Esophagus muscularis mucosa (tissue), 4 donors: ENCODE measurements around the gene VMAC. TPM values are rescaled to one million over a fixed set of nuclear protein-coding genes. Genes with fewer than 3 reads are reported as not detected.

Experiments
- DNase-seq: peaks from one replicate; pipeline ENCODE4 v3.0.0-alpha.2; 2017; ENCODE audit errors: extremely low spot score
- H3K27ac ChIP-seq, 4 donors: fragments of 200-600 bp; sonication (generic); replicated peaks in 1 of 4; 1 replicate in 3 of 4; 2 replicates in 1 of 4; pipeline ENCODE4 v1.5.1; 2016 to 2019; ENCODE audit warnings: mild to moderate bottlenecking in 1 of 4
- H3K27me3 ChIP-seq, 4 donors: fragments of 200-600 bp; sonication (generic); one replicate each; pipeline versions ENCODE4 v1.5.1 to v1.6.0; 2016 to 2019
- H3K36me3 ChIP-seq, 4 donors: fragments of 200-600 bp; sonication (generic); one replicate each; pipeline ENCODE4 v1.5.1; 2016 to 2019
- H3K4me1 ChIP-seq, 4 donors: fragments of 200-600 bp; sonication (generic); one replicate each; pipeline ENCODE4 v1.5.1; 2016 to 2019
- H3K4me3 ChIP-seq, 4 donors: fragments of 200-600 bp; sonication (generic); 1 replicate in 2 of 4; 2 replicates in 2 of 4; pipeline ENCODE4 v1.5.1; 2016 to 2019; ENCODE audit warnings: mild to moderate bottlenecking in 4 of 4, moderate library complexity in 1 of 4
- H3K9me3 ChIP-seq, 4 donors: fragments of 200-600 bp; sonication (generic); 1 replicate in 3 of 4; 2 replicates in 1 of 4; pipeline ENCODE4 v1.5.1; 2016 to 2019
- EP300 ChIP-seq: sonication (generic); formaldehyde crosslinking; IDR thresholded peaks from one replicate; pipeline ENCODE4 v1.6.1; 2017; ENCODE audit warnings: antibody characterized with exemption
- POLR2A ChIP-seq: fragments of 450-650 bp; IDR thresholded peaks from one replicate; pipeline ENCODE4 v1.6.1; 2017; ENCODE audit warnings: antibody characterized with exemption, moderate library complexity, mild to moderate bottlenecking, low read depth
- POLR2AphosphoS5 ChIP-seq, 2 donors: sonication (generic); formaldehyde crosslinking; IDR thresholded peaks; one replicate each; pipeline ENCODE4 v1.6.1; 2017; ENCODE audit warnings: antibody characterized with exemption in 2 of 2
- WGBS: methylation state at CpG from one replicate; pipeline ENCODE4 v1.1.5; 2018; 5-methylcytosine and 5-hydroxymethylcytosine counted together
- intact Hi-C: fragments of 100-400 bp; cut with DNase I; formaldehyde crosslinking; loops from one replicate; pipeline ENCODE4 v1.15.1; 2023
- total RNA-seq, 4 donors: library from RNA; depleted of rRNA; stranded (reverse); fragments of >200 nt; gene quantifications; one replicate each; pipeline versions ENCODE4 v1.1.0 to v1.2.1, GENCODE V29; 2016
- TF ChIP-seq, protein P1 (sequence below), 3 experiments: fragments of 200-600 bp in 2 of 3; fragments of 450-650 bp in 1 of 3; sonication (generic) in 2 of 3; IDR thresholded peaks; one replicate each; pipeline ENCODE4 v1.5.1; 2017 to 2019; ENCODE audit warnings: antibody characterized with exemption in 3 of 3, mild to moderate bottlenecking in 2 of 3, moderate library complexity in 1 of 3

The VMAC gene
- total RNA-seq, 4 donors from 2014 or later = 5.0 to 12.5 (median 7.6) TPM

DNA sequence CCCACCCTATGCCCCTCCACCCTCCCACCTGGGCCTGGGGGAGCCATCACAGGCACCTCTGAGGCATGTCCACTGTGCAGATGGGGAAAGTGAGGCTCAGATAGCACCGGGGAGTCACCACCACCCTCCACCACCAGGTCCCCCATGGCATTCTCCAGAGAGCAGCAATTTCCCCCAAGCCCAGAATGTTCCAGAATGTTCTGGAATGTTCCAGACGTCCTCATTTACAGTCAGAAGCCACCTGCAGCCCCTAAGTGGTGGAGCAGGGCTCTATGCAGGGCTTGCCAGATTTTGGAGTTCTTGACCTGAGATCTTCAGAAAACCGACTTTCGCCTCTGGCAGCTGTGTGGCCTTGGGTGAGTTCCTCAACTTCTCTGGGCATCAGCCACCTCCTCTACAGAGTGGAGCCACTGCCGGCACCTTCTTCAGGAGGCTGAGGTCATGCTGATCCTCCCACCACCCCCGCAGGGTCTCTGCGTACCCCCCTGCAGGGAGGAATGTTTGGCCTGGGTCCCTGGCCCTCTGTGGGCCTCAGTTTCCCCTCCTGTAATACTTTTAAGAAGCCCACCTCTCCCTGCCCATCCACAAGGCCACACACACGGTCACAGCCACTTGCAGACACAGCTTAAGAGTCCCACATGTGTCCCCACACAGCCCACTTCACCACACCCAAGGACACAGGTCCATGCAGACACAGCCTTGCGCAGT is 40.5 kb upstream of the VMAC start:
- Histone ChIP-seq H3K36me3 (no peaks in the 10 kb centered on the region), H3K9me3 (no peaks in the 10 kb centered on the region), H3K27ac (no peak overlapping the region), H3K4me3 (no peak overlapping the region), H3K27me3 (no peaks in the 10 kb centered on the region), H3K4me1 (no peaks in the 10 kb centered on the region)
- intact Hi-C loops = no loop called here
- no peak for DNase-seq
- TF ChIP-seq POLR2A (no peak), POLR2AphosphoS5 (IDR thresholded peaks at IDR 0.05) (no peak)
- WGBS = 93% methylated on average over 6 of the region's 9 CpGs

- Histone ChIP-seq H3K27me3 (no peaks in the 10 kb centered on the region), H3K4me1 (no peaks in the 10 kb centered on the region), H3K27ac (no peak overlapping the region), H3K9me3 (no peaks in the 10 kb centered on the region), H3K4me3 (no peak overlapping the region), H3K36me3 (no peaks in the 10 kb centered on the region)
- TF ChIP-seq POLR2A = no peak
- TF ChIP-seq POLR2AphosphoS5 (IDR thresholded peaks at IDR 0.05) = no peak
- TF ChIP-seq, protein P1, sequence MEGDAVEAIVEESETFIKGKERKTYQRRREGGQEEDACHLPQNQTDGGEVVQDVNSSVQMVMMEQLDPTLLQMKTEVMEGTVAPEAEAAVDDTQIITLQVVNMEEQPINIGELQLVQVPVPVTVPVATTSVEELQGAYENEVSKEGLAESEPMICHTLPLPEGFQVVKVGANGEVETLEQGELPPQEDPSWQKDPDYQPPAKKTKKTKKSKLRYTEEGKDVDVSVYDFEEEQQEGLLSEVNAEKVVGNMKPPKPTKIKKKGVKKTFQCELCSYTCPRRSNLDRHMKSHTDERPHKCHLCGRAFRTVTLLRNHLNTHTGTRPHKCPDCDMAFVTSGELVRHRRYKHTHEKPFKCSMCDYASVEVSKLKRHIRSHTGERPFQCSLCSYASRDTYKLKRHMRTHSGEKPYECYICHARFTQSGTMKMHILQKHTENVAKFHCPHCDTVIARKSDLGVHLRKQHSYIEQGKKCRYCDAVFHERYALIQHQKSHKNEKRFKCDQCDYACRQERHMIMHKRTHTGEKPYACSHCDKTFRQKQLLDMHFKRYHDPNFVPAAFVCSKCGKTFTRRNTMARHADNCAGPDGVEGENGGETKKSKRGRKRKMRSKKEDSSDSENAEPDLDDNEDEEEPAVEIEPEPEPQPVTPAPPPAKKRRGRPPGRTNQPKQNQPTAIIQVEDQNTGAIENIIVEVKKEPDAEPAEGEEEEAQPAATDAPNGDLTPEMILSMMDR (IDR thresholded peaks at IDR 0.05) = peak in 1 of 3 experiments; percentile 9
- TF ChIP-seq EP300 = no peak
- DNase-seq = no peak
- WGBS = 93% methylated on average over 14 of the region's 14 CpGs
- intact Hi-C loops = no loop called here
Observed at GRCh38 chr19:5864725-5865486, 39.8 kb upstream of the VMAC start.

GRCh38 chr19:5865772-5866171 is 38.9 kb upstream of the VMAC start:
- TF ChIP-seq, protein P1 (IDR thresholded peaks at IDR 0.05) = no peak
- no peak for TF ChIP-seq EP300
- no peaks in the 10 kb centered on the region for H3K9me3 ChIP-seq
- no peaks in the 10 kb centered on the region for H3K27me3 ChIP-seq
- H3K27ac ChIP-seq = no peak overlapping the region
- H3K4me1 ChIP-seq = no peaks in the 10 kb centered on the region
- no peak overlapping the region for H3K4me3 ChIP-seq
- intact Hi-C loops = no loop called here
- DNase-seq = no peak
- H3K36me3 ChIP-seq = no peaks in the 10 kb centered on the region
- 93% methylated on average over 10 of the region's 11 CpGs for WGBS

GRCh38 chr19:5867201-5868136 is 37.2 kb upstream of the VMAC start:
- WGBS = 85% methylated on average over 22 of the region's 31 CpGs
- intact Hi-C loops = no loop called here
- no peak overlapping the region for H3K27ac ChIP-seq

More at GRCh38 chr19:5867201-5868136, 37.2 kb upstream of the VMAC start:
- no peaks in the 10 kb centered on the region for H3K36me3 ChIP-seq
- no peaks in the 10 kb centered on the region for H3K9me3 ChIP-seq
- no peaks in the 10 kb centered on the region for H3K27me3 ChIP-seq
- H3K4me1 ChIP-seq = peaks cover 0 to 2% (median 0%) of the 10 kb centered on the region in 4 donors
- DNase-seq = no peak
- TF ChIP-seq POLR2AphosphoS5 (IDR thresholded peaks at IDR 0.05) (no peak), EP300 (no peak), POLR2A (no peak)
- TF ChIP-seq, protein P1 (IDR thresholded peaks at IDR 0.05) = no peak
- H3K4me3 ChIP-seq = no peak overlapping the region
